WTC11 (cell line): ENCODE measurements around the gene FTCDNL1.

ENCODE experiments used
- E2F1 ChIP-seq: sonication (generic); formaldehyde crosslinking; IDR thresholded peaks from 2 replicates; pipeline ENCODE4 v1.8.0; 2022; ENCODE audit warnings: mild to moderate bottlenecking, missing genetic modification reagents
- OVOL2 ChIP-seq: fragments of 250-450 bp; sonication (Bioruptor Pico); IDR thresholded peaks from 2 replicates; pipeline ENCODE4 v1.9.0; 2021; ENCODE audit warnings: mild to moderate bottlenecking, borderline replicate concordance
- ZNF232 ChIP-seq: sonication (generic); formaldehyde crosslinking; IDR thresholded peaks from 2 replicates; pipeline ENCODE4 v1.8.0; 2022; ENCODE audit warnings: mild to moderate bottlenecking, missing genetic modification reagents
- TF ChIP-seq, protein P1 (sequence below): fragments of 200-600 bp; IDR thresholded peaks from 2 replicates; pipeline ENCODE4 v1.8.0; 2022; ENCODE audit warnings: antibody characterized with exemption
- TF ChIP-seq, protein P2 (sequence below): sonication (generic); formaldehyde crosslinking; IDR thresholded peaks from 2 replicates; pipeline ENCODE4 v1.8.0; 2022; ENCODE audit warnings: mild to moderate bottlenecking, missing genetic modification reagents

DNA sequence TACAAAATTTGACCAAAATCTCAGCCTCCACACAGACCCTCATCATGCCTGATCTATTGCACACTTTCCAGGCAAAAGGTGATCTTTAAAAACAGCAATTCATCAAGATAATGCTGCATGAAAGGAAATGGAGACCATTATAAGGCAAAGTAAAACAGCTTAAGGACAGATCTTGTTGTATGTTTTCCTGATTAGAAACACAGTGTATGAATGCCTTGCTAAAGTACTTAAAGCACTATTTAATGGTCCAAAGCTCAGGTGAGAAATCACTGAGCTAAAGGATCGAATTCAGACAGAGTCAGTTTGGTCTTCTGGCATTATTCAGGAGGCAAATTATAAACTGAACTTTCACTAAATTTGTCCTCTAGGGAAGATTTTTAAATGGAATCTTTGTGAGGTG lies 18.7 kb upstream of the FTCDNL1 start:
- TF ChIP-seq, protein P1, sequence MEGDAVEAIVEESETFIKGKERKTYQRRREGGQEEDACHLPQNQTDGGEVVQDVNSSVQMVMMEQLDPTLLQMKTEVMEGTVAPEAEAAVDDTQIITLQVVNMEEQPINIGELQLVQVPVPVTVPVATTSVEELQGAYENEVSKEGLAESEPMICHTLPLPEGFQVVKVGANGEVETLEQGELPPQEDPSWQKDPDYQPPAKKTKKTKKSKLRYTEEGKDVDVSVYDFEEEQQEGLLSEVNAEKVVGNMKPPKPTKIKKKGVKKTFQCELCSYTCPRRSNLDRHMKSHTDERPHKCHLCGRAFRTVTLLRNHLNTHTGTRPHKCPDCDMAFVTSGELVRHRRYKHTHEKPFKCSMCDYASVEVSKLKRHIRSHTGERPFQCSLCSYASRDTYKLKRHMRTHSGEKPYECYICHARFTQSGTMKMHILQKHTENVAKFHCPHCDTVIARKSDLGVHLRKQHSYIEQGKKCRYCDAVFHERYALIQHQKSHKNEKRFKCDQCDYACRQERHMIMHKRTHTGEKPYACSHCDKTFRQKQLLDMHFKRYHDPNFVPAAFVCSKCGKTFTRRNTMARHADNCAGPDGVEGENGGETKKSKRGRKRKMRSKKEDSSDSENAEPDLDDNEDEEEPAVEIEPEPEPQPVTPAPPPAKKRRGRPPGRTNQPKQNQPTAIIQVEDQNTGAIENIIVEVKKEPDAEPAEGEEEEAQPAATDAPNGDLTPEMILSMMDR = no peak
- TF ChIP-seq, protein P2, sequence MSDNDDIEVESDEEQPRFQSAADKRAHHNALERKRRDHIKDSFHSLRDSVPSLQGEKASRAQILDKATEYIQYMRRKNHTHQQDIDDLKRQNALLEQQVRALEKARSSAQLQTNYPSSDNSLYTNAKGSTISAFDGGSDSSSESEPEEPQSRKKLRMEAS (CRISPR knock-in tag) = no peak
- no peak for TF ChIP-seq E2F1 (CRISPR knock-in tag)
- TF ChIP-seq OVOL2 (CRISPR knock-in tag) = no peak
- no peak for TF ChIP-seq ZNF232 (CRISPR knock-in tag)
